ENCODE measurements around the gene CCL14.
"Not testable (repeated sequence)": the region's sequence is repeated elsewhere in the genome, so short reads cannot be mapped to it uniquely, and the experiment has no call there.

CCL14 gene

DNA sequence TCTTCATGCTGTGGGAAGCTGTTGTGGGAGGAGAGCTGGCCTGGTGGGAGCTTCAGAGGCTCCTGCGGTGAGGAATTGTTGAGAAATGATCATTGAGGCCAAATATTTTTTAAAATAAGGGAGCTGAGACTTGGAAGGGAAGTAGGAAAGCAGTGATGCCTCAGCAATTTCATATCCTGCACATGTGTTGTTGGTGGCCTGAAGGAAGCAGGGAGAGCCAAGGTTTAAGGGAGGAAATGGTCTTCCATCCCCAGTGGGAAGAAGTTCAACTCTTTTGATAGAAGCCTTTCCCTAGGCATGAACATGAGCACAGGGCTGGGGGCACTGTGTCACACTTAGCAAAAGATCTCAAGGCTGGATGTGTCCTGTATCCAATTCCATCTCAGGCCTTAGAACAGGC is at the start of gene CCL14:
CCL14 (minus strand) TSS at position 87 of the 400 bp plus-strand sequence; CDS start at position 7, 80 bp downstream.
- DNase-seq = no peak

GRCh38 chr17:36036235-36036634 is 49.7 kb upstream of the CCL14 start:
- DNase-seq = no peak

DNA sequence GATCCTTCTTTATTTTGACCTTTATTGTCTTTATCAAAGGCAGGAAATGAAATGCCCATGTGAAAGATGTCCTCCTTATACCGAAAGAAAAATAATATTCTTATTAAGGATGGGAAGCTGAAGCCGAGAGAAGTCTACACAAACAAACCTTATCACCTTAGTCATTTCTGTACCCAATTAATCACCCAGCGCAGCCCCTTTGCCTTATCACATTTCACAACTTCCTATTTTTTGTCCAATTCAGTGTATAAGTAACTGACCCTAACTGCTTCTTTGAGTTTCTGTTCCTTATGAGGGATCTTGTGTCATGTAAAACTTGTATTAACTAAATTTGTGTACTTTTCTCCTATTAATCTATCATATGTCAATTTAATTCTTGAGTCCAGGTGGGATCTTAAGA is 47.6 kb upstream of the CCL14 start:
- DNase-seq = no peak

DNA sequence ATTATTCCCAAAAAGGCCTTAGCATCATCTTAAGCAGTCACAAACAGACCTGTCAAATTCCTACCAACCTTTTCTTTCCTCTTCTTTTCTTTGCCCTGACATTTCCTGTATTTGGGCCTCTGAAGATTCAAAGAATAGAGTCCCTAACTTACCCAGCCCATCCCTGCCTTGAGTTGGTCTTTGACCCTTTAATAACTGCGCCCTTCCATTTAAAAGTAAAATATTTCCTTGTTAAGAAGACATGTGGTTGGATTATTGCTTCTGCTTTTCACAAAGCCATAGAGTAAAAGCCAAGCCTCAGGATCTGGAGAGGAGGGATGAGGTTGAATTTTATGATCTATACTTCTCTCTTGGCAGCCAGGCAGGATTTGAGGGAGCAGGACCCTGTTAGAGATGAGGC is 44.4 kb upstream of the CCL14 start:
- no peak for DNase-seq

GRCh38 chr17:36027761-36028160 is 41.2 kb upstream of the CCL14 start:
- no peak for DNase-seq

DNA sequence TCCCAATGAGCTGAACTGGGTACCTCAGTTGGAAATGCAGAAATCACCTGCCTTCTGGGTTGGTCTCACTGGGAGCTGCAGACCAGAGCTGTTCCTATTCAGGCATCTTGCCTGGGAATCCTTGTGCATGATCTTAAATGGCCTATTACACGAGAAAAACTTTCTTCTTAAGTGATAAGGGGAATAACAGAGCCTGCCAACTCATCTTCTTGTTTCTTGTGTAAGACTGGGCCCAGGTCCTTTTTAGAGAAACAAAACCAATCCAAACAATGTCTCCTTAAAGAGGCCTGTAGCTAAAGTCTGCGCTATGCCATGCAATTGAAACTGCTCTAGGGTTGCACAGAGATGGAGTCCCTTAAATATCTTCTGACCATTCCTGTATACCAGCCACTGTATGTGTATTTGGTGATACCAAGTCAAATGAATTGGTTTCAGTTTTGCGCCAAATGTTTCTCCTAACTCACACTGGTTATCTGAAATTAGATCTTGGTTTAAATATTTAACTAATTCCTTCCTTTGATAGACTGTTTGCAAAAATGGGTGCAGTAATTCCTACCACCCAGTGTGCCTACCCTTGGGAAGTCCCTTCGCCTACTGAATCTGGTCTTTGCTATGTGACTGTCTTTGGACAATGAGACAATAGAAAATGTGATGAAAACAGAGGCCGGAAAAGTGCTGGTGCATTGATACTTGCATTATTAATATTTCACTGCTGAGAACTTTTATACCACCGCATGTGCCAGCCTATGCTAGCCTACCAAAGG is 37.8 kb upstream of the CCL14 start:
- DNase-seq = no peak

DNA sequence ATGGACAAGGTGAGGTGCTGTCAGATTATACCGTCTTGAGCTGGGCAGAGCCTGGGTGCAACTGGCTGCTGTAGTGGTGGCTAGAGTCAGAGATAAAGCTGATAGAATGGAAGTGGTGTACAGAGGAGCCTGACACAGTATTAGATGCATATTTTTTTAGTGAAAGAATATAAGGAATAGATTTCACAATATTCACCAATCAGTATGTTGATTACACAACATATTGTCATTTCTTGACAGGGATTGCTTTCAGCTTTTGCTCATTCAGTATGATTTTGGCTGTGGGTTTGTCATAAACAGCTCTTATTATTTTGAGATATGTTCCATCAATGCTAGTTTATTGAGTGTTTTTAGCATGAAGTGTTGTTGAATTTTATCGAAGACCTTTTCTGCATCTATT is 32.9 kb upstream of the CCL14 start:
- DNase-seq = no peak

DNA sequence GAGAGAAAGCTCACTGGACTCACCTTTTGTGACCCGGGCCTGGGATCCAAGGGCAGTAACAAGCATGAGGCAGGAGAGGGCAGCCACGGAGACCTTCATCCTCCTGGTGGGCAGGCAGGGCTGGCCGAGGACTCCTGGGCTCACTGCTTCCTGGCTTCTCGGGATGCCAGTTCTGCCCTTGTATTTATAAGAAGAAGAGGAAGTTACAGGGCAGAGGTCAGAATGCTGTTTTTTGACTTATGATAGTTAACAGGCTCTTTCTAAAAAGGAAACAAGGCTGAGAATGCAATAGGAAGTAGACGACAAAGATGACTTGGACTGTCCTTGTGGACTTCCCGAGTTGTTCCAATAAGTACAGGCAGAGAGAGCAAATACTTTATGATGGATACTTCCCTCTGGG is 31.3 kb upstream of the CCL14 start, which contains the start of gene CCL23:
CCL23 (minus strand) TSS at position 174 of the 400 bp plus-strand sequence; CDS start at position 99, 75 bp downstream.
- no peak for DNase-seq

DNA sequence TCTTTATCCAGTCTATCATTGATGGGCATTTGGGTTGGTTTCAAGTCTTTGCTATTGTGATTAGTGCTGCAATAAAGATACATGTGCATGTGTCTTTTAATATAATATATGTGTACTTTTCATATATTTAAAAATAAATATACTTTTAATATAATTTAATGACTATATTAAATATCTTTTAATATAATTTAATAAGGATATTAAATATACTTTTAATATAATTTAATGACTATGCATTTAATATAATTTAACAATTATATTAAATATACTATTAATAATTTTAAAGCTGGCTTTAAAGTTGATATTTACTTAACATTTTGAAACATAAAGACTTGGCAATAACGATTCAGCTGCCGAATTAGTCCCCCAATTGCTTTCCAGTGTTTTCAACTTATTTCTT is 30.0 kb upstream of the CCL14 start:
- no peak for DNase-seq

- not testable (repeated sequence) for DNase-seq
Measured at GRCh38 chr17:36015895-36016294, 29.4 kb upstream of the CCL14 start.

- no peak for DNase-seq
Measured at GRCh38 chr17:36014946-36015345, 28.4 kb upstream of the CCL14 start.

DNA sequence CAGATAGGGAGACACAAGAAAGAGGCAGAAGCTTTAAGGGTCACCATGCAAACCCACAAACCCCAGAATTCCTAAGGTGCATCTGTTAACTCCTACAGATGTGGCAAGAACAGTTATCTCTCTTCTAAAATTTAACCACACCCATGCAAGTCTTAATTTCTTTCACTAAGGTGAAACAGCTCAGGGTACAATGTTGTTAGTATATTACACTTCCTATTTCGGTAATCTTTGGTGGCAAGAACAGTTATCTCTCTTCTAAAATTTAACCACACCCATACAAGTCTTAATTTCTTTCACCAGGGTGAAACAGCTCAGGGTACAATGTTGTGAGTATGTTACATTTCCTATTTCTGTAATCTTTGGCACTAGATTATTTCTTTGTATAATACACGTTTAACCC is 24.7 kb upstream of the CCL14 start:
- DNase-seq = no peak

GRCh38 chr17:36008998-36009665 is 22.6 kb upstream of the CCL14 start:
- no peak for DNase-seq

DNA sequence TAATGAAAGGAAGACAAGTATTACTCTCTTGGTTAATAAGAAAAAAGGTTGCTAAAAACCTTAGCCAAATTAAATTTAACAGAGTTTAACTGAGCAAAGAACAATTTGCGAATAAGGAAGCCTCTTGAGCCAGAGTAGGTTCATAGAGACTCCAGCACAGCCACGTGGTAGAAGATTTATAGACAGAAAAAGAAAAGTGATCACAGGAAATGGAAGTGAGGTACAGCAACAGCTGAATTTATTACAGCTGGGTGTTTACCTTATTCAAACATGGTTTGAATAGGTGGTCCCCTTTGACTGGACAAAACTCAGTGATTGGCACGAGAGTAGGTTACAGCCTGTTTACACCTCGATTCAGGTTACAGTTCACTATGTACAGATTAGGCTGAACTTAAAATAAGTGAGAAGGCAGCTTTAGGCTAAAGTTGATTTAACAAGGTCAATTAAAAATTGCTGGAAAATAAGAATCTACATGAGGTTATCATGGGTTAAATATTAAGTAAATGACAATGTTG is 18.1 kb upstream of the CCL14 start:
- DNase-seq = no peak

DNA sequence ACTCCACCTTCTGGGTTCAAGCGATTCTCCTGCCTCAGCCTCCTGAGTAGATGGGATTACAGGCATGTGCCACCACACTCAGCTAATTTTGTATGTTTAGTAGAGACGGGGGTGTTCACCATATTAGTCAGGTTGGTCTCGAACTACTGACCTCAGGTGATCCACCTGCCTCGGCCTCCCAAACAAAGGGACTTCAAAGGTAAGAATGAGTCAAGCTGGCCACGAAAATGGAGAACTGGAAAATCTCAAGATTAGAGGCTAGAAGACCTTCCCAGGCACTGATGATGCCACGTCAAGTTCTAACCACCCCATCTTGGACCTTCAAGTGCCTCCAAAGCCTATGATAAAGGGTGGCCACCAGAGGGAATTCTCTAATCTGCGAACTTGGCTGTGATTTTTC is 16.1 kb upstream of the CCL14 start:
- DNase-seq = no peak

DNA sequence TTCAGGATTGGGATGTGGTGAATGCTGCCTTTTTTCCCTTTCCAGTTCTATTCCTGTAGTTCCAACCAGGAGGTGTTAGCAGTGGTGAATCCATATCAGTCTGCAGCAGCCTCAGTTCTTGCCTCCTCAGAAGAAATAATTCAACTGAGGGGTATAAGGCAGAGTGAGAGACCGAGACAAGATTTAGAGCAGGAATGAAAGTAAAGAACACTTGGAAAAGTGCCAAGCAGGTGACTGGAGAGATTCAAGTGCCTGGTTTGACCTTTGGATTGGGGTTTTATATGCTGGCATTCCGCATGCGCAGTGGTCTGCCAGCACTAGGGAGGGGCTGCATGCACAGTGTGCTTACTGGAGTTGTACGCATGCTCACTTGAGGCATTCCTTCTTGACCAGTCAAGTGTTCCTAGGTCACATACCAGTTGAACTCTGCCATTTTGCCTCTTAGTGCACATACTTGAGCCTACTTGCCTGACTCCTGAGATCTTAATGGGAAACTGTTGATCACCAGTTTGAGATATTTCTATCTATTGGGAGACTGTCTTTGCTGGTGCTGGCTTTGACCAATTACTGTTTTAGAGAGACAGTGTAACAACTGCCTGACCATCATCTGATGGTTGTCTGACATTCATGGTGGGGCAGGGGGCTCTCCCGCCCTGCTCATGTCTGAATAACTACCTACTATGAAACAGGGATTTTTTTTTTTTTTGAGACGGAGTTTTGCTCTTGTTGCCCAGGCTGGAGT is 15.5 kb upstream of the CCL14 start:
- DNase-seq = no peak

GRCh38 chr17:36001110-36001771 is 14.7 kb upstream of the CCL14 start, which contains the start of gene CCL15:
TSS of gene CCL15 (minus strand) at chr17:36001553. CDS start at chr17:36001492, 61 bp downstream.
- no peak for DNase-seq

DNA sequence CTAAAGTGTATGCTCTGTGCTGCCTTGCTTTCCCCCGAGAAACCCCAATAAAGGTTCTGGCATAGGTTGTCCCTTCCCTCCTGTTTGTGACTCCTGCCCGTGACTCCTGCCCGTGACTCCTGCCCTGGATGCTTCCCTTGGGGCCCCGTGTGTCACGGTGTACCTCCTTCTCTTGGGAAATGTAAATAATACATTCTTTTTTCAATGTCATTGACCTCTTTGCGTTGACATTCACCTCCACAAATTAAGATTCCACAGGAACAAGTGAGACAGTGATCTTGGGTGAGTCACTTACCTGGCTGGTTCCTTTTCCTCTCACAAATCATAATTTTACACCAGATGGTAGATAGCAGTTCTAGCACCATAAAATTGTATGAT is 14.2 kb upstream of the CCL14 start:
- DNase-seq = no peak

- DNase-seq = no peak
Measured at GRCh38 chr17:35998756-35999155, 12.2 kb upstream of the CCL14 start.

- no peak for DNase-seq
Measured at GRCh38 chr17:35998018-35998545, 11.6 kb upstream of the CCL14 start.

DNA sequence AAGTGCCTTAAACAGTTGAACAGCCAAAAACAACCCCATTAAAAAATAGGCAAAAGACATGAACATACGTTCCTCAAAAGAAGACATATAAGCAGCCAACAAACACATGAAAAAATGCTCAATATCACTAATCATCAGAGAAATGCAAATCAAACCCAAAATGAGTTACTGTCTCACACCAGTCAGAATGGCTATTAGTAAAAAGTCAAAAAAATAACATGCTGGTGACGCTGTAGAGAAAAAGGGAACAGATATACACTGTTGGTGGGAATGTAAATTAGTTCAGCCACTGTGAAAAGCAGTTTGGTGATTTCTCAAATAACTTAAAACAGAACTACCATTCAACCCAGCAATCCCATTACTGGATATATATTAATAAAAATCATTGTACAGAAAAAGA is 8.8 kb upstream of the CCL14 start:
- not testable (repeated sequence) for DNase-seq

- no peak for DNase-seq
Measured at GRCh38 chr17:35991075-35991474, 4.5 kb upstream of the CCL14 start.

DNA sequence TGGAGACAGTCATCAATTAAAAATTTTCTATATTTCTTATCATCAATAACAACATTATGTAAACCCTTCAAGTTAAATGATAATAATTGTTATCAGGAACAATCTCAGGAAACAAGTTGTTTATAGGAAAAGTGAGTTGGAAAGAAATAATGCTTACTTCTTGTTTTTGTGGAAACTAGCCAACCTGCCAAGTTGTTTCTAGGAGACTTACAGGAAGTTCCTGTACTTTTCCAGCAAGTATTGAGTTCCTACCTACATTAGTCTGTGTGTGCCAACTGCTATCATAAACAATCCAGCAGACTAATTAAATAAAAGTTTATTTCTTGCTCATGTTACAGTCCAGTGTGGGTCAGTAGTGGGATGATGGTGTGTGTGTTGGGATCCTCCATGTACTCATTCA is 1.6 kb upstream of the CCL14 start:
- DNase-seq = no peak
